Osteoblast (primary cell): ENCODE measurements around the gene SLC25A39. TPM values are rescaled to one million over a fixed set of nuclear protein-coding genes. Genes with fewer than 3 reads are reported as not detected.
"Not testable (repeated sequence)": the region's sequence is repeated elsewhere in the genome, so short reads cannot be mapped to it uniquely, and the experiment has no call there.

Experiments
- DNase-seq: peaks from one replicate; pipeline ENCODE4 v3.0.0; 2011; ENCODE audit warnings: low spot score, mixed read lengths; ENCODE audit not compliant: insufficient read length; ENCODE audit errors: missing footprints
- H2AFZ ChIP-seq: 2 replicates; pipeline ENCODE4 v1.6.0; 2011; ENCODE audit warnings: mild to moderate bottlenecking, low read length
- H3K27ac ChIP-seq: 2 replicates; pipeline ENCODE4 v1.5.1; 2011; ENCODE audit warnings: mild to moderate bottlenecking, low read depth, low read length, moderate library complexity
- H3K27me3 ChIP-seq: 2 replicates; pipeline ENCODE4 v1.6.0; 2012; ENCODE audit warnings: mild to moderate bottlenecking, control low read depth, inconsistent platforms, low read length, moderate library complexity; ENCODE audit not compliant: insufficient read depth
- H3K36me3 ChIP-seq: 2 replicates; pipeline ENCODE4 v1.5.1; 2011; ENCODE audit warnings: mild to moderate bottlenecking, low read length, control low read depth, moderate library complexity; ENCODE audit not compliant: insufficient read depth
- H3K4me1 ChIP-seq: 2 replicates; pipeline ENCODE4 v1.5.1; 2011; ENCODE audit warnings: mild to moderate bottlenecking, low read length, control low read depth, moderate library complexity; ENCODE audit not compliant: insufficient read depth
- H3K4me2 ChIP-seq: 2 replicates; pipeline ENCODE4 v1.6.0; 2011; ENCODE audit warnings: mild to moderate bottlenecking, low read length; ENCODE audit not compliant: insufficient read depth
- H3K4me3 ChIP-seq: fragments of 200-600 bp; sonication (generic); 3 replicates; pipeline ENCODE4 v1.5.1; 2012; ENCODE audit warnings: mild to moderate bottlenecking, low read length, inconsistent platforms; ENCODE audit not compliant: insufficient read depth
- H3K79me2 ChIP-seq: 2 replicates; pipeline ENCODE4 v1.6.0; 2012; ENCODE audit warnings: mild to moderate bottlenecking, low read length, control low read depth, inconsistent platforms; ENCODE audit not compliant: insufficient read depth
- H3K9me3 ChIP-seq: 2 replicates; pipeline ENCODE4 v1.5.1; 2011; ENCODE audit warnings: low read depth, low read length, control low read depth
- H4K20me1 ChIP-seq: 2 replicates; pipeline ENCODE4 v1.6.0; 2012; ENCODE audit warnings: mild to moderate bottlenecking, low read length, control low read depth; ENCODE audit not compliant: insufficient read depth
- CTCF ChIP-seq: IDR thresholded peaks from 2 replicates; pipeline ENCODE4 v1.5.1; 2011; ENCODE audit warnings: mild to moderate bottlenecking, low read depth, low read length, moderate library complexity; ENCODE audit errors: extremely low read depth
- total RNA-seq: library from RNA; depleted of rRNA; stranded (reverse); fragments of >200 nt; gene quantifications from 2 replicates; pipeline ENCODE4 v1.2.3, GENCODE V29; 2012

SLC25A39 gene
- total RNA-seq, 1 donor: 60.1 TPM

GRCh38 chr17:44343510-44344209 lies 19.0 kb upstream of the SLC25A39 start:
- no peak overlapping the region for H3K27ac ChIP-seq
- no peaks in the 10 kb centered on the region for H3K27me3 ChIP-seq
- peaks cover 15% of the 10 kb centered on the region for H3K4me1 ChIP-seq
- no peaks in the 10 kb centered on the region for H3K36me3 ChIP-seq
- no peaks in the 10 kb centered on the region for H3K9me3 ChIP-seq
- H4K20me1 ChIP-seq: peaks cover 9% of the 10 kb centered on the region
- no peak overlapping the region for H3K4me2 ChIP-seq
- peak; percentile 23 for DNase-seq
- no peak overlapping the region for H2AFZ ChIP-seq
- no peak overlapping the region for H3K4me3 ChIP-seq
- no peak for TF ChIP-seq CTCF
- H3K79me2 ChIP-seq: peaks cover 22% of the 10 kb centered on the region

GRCh38 chr17:44340553-44340952 lies 15.9 kb upstream of the SLC25A39 start:
- not testable (repeated sequence) for H3K4me2 ChIP-seq

GRCh38 chr17:44338702-44339101 lies 14.1 kb upstream of the SLC25A39 start:
- Histone ChIP-seq H3K27ac (no peak overlapping the region), H3K27me3 (peaks cover 6% of the 10 kb centered on the region), H4K20me1 (no peaks in the 10 kb centered on the region), H2AFZ (no peak overlapping the region), H3K4me2 (no peak overlapping the region), H3K79me2 (no peaks in the 10 kb centered on the region), H3K4me1 (no peaks in the 10 kb centered on the region), H3K4me3 (no peak overlapping the region), H3K9me3 (no peaks in the 10 kb centered on the region), H3K36me3 (no peaks in the 10 kb centered on the region)
- DNase-seq: peak; percentile 41
- no peak for TF ChIP-seq CTCF

More at GRCh38 chr17:44340553-44340952, 15.9 kb upstream of the SLC25A39 start:
- not testable (repeated sequence) for H3K27me3 ChIP-seq, H3K36me3 ChIP-seq, H3K4me1 ChIP-seq, H4K20me1 ChIP-seq, H3K79me2 ChIP-seq, H3K4me3 ChIP-seq, H3K27ac ChIP-seq, DNase-seq, H3K9me3 ChIP-seq, H2AFZ ChIP-seq

- Histone ChIP-seq H3K27me3 (peaks cover 6% of the 10 kb centered on the region), H3K27ac (no peak overlapping the region), H3K9me3 (no peaks in the 10 kb centered on the region), H3K4me2 (no peak overlapping the region), H3K4me1 (no peaks in the 10 kb centered on the region), H4K20me1 (no peaks in the 10 kb centered on the region), H3K79me2 (no peaks in the 10 kb centered on the region), H3K36me3 (no peaks in the 10 kb centered on the region), H3K4me3 (no peak overlapping the region), H2AFZ (no peak overlapping the region)
- DNase-seq: peak; percentile 10
- TF ChIP-seq CTCF: no peak
These were observed 11.3 kb upstream of the SLC25A39 start for GRCh38 chr17:44335968-44336367.
